ENCODE results near the gene EPM2A.

DNA sequence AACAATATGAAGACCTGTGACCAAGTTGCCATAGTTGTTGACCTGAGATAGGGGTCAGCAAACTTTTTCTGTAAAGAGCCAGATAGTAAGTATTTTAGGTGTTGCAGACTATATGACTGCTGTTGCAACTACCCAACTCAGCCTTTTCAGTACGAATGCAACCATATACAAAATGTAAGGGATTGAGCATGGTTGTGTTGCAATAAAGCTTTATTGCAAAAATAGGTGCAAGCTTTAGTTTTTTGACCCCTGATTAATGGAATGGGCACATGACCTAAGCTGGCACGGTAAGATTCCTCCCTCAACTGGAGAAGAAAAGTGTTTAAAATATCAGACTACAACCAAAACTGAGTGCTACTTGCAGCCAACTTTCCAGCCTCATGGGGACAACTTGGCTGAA, 17.3 kb upstream of the EPM2A start:
- TF ChIP-seq, protein P1, sequence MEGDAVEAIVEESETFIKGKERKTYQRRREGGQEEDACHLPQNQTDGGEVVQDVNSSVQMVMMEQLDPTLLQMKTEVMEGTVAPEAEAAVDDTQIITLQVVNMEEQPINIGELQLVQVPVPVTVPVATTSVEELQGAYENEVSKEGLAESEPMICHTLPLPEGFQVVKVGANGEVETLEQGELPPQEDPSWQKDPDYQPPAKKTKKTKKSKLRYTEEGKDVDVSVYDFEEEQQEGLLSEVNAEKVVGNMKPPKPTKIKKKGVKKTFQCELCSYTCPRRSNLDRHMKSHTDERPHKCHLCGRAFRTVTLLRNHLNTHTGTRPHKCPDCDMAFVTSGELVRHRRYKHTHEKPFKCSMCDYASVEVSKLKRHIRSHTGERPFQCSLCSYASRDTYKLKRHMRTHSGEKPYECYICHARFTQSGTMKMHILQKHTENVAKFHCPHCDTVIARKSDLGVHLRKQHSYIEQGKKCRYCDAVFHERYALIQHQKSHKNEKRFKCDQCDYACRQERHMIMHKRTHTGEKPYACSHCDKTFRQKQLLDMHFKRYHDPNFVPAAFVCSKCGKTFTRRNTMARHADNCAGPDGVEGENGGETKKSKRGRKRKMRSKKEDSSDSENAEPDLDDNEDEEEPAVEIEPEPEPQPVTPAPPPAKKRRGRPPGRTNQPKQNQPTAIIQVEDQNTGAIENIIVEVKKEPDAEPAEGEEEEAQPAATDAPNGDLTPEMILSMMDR (conservative IDR thresholded peaks at IDR 0.05; ENCODE audit: low read length) = no peak
- TF ChIP-seq EZH2phosphoT487 (IDR thresholded peaks at IDR 0.05; ENCODE audit: borderline replicate concordance) = no peak

Data from Loucy (cell line).